CD4-positive, alpha-beta T cell treated with Interferon alpha-2 for 1 hour (primary cell): ENCODE measurements around the gene UBXN7.
"Not testable (repeated sequence)": the region's sequence is repeated elsewhere in the genome, so short reads cannot be mapped to it uniquely, and the experiment has no call there.

Experiments used
- DNase-seq, 2 donors: peaks; one replicate each; pipeline ENCODE4 v3.0.0-alpha.2; 2020 to 2022

UBXN7 gene

GRCh38 chr3:196414469-196414868, 17.8 kb downstream of the UBXN7 start:
- DNase-seq, result no peak

GRCh38 chr3:196412704-196413103, 19.5 kb downstream of the UBXN7 start:
- DNase-seq, result no peak

DNA sequence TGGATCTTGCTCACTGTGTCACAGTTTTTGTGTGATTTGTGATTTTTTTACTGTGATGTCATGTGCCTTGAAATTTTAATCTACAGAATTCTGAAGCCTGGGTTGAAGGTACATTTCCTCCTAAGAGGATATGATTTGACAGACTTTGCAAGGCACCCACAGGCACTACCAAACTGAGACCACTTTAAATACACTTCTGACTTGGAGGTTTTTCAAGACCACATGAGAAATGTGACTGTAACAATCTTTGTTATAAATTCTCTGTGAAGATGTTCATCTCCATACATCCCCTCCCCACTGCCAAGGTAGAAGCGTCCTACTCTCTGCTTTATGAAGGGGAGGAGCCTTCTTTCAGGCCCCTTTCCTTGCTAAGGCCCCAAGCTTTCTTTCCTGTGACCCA, 22.8 kb downstream of the UBXN7 start:
- DNase-seq, result no peak

DNA sequence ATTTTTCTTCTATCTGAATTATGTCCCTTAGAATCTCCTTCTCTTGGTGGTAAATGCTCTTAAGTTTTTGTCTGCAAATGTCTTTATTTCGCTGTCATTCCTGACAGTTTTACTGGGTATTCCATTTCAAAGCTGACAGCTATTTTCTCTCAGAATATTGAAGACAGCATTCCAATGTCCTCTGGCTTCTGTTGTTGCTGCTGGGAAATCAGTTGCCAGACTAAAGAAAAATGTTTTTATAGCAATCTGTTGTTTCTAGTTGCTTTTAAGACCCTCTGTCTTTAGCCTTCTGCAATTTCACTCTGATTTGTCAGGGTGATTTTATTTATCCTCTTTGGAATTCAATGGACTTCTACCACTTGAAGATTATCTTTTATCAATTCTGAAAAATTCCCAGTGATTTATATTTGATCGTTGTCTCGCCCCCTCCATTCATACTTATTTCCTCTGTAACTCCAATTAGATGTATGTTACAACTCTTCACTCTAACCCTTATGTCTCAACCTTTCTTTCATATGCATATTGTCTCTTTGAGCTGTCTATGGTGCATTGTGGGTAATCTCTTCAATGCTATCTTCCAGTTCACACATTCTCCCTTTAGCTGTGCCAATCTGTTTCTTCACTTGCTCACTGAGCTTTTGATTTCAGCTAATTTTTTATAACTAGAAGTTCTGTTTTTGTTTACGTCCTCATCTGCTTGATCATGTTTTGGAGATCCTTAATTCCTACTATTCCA, 23.5 kb downstream of the UBXN7 start:
- no peak for DNase-seq

GRCh38 chr3:196406811-196407470, 25.3 kb downstream of the UBXN7 start:
- DNase-seq, result no peak

DNA sequence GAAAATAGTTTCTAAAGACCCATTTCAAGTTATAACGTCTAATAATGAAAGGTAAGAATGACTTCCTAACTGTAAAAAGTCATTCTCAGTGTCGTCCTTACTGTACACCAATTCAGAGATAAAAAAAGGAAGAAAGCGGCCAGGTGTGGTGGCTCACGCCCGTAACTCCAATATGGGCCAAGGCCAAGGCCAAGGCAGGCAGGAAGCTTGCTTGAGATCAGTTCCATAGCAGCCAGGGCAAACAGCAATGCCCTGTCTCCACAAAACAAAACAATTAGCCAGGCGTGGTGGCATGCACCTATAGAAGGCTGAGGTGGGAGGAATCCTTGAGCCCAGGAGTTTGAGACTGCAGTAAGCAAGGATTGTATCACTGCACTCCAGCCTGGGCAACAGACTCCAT, 31.9 kb downstream of the UBXN7 start:
- no peak for DNase-seq

GRCh38 chr3:196399485-196399945, 32.7 kb downstream of the UBXN7 start:
- DNase-seq, result no peak

- DNase-seq, result no peak
Measured at GRCh38 chr3:196398782-196399181, 33.4 kb downstream of the UBXN7 start.

DNA sequence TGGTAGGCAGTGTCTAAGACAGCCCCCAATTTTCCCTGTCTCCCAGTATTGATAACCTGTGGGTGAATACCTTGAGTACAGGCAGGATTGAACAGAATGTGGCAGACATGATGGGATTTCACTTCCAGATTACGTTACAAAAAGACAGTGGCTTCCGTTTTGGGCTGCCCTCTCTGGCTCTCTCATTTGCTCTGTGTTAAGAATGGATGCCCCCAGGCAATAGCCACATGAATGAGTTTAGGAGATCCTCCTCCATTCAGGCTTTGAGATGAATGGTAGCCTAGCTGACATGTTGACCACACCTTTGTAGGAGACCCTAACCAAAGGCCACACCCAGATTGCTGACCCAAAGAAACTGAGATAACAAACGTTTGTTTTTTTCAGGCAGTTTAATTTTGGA, 34.3 kb downstream of the UBXN7 start:
- no peak for DNase-seq

GRCh38 chr3:196390116-196390515, 42.1 kb downstream of the UBXN7 start:
- DNase-seq, result no peak

DNA sequence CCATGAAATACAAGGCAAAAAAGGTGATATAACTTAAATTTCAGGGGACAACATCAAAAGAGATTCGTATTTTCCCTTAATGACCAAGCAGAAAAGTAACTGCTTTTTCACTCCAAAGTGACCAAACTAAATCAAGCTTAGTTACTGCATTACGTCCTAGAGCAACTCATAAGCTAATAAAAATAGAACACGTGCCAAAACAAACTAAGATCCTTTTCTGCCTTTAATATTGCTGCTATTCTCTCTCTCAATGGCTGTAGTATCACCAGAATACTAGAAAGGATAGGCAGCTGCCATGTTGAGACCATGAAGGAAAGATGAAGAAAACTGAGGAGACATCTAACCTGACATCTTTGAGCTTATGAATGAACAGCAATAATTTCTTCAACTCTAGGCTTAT, 43.3 kb downstream of the UBXN7 start:
- DNase-seq, result no peak

DNA sequence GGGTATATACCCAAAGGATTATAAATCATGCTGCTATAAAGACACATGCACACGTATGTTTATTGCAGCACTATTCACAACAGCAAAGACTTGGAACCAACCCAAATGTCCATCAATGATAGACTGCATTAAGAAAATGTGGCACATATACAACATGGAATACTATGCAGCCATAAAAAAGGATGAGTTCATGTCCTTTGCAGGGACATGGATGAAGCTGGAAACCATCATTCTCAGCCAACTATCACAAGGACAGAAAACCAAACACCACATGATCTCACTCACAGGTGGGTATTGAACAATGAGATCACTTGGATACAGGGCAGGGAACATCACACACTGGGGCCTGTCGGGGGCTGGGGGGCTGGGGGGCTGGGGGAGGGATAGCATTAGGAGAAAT, 44.3 kb downstream of the UBXN7 start:
- DNase-seq, result not testable (repeated sequence)

DNA sequence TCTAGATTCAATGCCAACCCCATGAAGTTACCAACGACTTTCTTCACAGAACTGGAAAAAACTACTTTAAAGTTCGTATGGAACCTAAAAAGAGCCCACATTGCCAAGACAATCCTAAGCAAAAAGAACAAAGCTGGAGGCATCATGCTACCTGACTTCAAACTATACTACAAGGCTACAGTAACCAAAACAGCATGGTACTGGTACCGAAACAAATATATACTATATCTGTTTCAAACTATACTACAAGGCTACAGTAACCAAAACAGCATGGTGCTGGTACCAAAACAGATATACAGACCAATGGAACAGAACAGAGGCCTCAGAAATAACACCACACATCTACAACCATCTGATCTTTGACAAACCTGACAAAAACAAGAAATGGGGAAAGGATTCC, 45.4 kb downstream of the UBXN7 start:
- not testable (repeated sequence) for DNase-seq

DNA sequence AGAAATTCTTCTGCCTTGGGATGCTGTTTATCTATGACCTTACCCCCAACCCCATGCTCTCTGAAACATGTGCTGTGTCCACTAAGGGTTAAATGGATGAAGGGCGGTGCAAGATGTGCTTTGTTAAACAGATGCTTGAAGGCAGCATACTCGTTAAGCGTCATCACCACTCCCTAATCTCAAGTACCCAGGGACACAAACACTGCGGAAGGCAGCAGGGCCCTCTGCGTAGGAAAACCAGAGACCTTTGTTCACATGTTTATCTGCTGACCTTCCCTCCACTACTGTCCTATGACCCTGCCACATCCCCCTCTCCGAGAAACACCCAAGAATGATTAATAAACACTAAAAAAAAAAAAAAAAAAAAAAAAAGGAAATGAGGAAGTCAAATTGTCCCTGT, 46.2 kb downstream of the UBXN7 start:
- not testable (repeated sequence) for DNase-seq

DNA sequence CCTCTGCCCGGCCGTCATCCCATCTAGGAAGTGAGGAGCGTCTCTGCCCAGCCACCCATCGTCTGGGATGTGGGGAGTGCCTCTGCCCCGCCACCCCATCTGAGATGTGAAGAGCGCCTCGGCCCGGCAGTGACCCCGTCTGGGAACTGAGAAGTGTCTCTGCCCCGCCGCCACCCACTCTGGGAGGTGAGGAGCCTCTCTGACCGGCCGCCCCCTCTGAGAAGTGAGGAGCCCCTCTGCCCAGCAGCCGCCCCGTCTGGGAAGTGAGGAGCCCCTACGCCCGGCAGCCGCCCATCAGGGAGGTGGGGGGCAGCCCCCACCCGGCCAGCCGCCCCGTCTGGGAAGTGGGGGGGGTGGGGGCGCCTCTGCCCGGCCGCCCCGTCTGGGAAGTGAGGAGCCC, 46.8 kb downstream of the UBXN7 start:
- not testable (repeated sequence) for DNase-seq

DNA sequence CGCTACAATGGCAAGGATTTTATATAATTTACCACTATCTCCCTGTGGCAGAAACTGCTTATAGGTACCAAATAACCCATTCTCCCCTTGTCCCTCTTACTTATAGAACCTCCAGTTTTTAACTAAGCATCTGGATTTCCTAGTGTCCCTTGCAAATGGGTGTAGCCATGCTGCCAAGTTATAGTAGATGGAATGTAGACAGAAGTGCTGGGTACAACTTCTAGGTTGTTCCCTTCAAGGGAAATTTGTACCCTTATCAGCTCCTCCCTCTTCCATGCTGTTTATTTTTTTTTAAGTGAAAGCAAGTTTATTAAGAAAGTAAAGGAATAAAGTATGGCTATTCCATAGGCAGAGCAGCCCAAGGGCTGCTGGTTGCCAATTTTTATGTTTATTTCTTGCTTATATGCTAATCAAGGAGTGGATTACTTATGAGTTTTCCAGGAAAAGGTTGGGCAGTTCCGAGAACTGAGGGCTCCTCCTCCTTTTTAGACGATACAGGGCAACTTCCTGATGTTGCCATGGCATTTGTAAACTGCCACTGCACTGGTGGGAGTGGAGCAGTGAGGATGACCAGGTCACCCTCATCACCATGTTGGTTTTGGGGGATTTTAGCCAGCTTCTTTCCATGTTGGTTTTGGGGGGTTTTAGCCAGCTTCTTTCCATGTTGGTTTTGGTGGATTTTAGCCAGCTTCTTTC, 53.9 kb downstream of the UBXN7 start:
- peak; percentile 13 to 21 for DNase-seq

- no peak for DNase-seq
Measured at GRCh38 chr3:196377321-196377720, 54.9 kb downstream of the UBXN7 start.

- no peak for DNase-seq
Measured at GRCh38 chr3:196365736-196366135, 66.5 kb downstream of the UBXN7 start.

GRCh38 chr3:196360586-196360985, 71.6 kb downstream of the UBXN7 start:
- DNase-seq, result no peak

DNA sequence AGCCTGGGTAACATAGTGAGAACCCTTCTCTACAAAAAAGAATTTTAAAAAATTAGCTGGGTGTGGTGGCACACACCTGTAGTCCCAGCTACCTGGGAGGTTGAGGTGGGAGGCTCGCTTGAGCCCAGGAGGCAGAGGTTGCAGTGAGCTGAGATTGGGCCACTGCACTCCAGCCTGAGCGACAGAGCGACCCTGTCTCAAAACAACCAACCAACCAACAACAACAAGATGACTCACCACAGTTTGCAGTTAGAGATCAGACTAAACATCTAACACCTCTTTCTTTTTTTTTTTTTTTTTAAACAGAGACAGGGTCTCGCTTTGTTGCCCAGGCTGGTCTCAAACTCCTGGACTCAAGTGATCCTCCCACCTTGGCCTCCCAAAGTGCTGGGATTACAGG, 73.7 kb downstream of the UBXN7 start:
- not testable (repeated sequence) for DNase-seq

DNA sequence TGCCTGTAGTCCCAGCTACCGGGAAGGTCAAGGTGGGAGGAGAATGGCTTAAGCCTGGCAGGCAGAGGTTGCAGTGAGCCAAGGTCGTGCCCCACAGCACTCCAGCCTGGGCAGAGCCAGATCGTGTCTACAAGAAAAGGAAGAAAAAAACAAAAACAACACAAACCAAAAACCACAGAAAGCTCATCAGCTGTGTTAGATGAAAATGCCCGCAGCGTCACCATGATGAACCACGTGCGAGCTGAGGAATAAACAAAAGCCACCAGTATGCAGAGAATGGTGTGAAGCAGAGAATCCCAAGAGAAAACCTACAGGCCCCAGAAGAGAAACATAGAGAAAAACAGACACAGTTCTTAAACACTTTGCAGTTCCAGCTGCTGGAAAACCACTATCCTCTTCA, 74.3 kb downstream of the UBXN7 start:
- DNase-seq, result peak; percentile 2 to 38

DNA sequence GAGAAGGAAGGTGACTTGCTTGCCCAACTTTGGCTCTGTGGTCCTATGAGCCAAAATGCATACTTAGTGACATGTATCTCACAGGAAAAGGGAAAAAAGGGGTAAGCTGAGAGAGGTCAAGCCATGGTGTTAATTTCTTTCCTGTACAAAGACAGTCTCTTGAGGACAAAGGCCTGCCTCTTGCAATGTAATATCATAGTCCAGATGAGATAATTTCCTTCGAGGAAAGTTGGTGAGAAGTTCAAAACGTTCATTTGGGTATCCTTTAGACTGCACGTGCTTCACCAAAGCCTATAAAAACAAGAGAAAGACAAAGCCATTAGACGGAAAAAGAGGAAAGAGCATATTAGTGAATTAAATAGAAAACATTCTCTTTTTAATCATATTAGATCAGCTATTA, 75.7 kb downstream of the UBXN7 start:
- no peak for DNase-seq

DNA sequence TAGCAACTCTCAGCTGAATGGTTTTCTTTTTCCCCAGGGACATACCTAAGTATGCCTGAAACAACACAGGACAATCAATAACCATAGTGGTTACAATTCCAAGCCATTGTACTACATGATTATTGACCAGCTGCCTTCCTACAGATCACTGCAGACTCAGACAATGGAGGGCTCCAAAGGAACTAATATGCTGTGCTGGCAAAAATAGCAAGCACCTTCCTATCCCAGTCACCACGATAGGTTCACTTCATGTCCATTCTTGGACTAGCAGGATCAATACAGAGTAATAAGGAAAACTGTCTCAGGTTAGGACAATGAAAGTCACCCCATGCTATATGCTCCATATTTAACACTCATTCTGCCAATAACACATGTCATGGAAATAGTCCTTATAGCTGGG, 76.6 kb downstream of the UBXN7 start:
- no peak for DNase-seq

GRCh38 chr3:196354132-196354531, 78.1 kb downstream of the UBXN7 start:
- DNase-seq, result no peak
